Keratinocyte (primary cell): ENCODE data around the gene SNTG2.

ENCODE experiments used
- EZH2 ChIP-seq: IDR thresholded peaks from one replicate; pipeline ENCODE4 v1.6.1; 2012; ENCODE audit warnings: inconsistent platforms, mild to moderate bottlenecking, low read length, moderate library complexity
- TF ChIP-seq, protein P1 (sequence below), 3 experiments: IDR thresholded peaks in 1 of 3; conservative IDR thresholded peaks in 1 of 3; optimal IDR thresholded peaks in 1 of 3; 2 replicates in 2 of 3; 3 replicates in 1 of 3; pipeline versions ENCODE3 to v1.5.1; 2011; ENCODE audit warnings: low read length in 3 of 3, mild to moderate bottlenecking in 3 of 3, moderate library complexity in 2 of 3, control low read depth in 1 of 3, inconsistent platforms in 1 of 3; ENCODE audit not compliant: insufficient read depth in 2 of 3; ENCODE audit errors: extremely low read depth in 1 of 3

DNA sequence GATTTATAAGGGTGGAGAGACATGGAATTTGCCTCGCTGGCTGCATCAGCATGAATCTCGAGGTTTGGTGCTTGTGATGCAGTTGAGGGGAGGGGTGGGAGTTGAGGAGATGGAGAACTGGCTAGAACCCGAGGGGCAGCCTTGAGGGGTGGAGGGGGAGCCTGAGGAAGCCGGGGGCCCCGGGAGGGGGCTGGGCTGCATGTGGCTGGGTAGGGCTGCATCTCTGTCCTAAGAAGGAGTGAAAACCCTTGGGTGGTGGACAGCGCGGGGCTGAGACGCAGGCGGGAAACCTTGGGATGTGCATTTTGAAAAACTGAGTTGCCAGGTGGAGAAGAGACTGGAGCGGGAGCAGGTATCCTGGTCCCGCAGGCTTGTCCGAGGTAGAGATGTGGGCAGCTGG is 64.2 kb downstream of the SNTG2 start:
- TF ChIP-seq, protein P1, sequence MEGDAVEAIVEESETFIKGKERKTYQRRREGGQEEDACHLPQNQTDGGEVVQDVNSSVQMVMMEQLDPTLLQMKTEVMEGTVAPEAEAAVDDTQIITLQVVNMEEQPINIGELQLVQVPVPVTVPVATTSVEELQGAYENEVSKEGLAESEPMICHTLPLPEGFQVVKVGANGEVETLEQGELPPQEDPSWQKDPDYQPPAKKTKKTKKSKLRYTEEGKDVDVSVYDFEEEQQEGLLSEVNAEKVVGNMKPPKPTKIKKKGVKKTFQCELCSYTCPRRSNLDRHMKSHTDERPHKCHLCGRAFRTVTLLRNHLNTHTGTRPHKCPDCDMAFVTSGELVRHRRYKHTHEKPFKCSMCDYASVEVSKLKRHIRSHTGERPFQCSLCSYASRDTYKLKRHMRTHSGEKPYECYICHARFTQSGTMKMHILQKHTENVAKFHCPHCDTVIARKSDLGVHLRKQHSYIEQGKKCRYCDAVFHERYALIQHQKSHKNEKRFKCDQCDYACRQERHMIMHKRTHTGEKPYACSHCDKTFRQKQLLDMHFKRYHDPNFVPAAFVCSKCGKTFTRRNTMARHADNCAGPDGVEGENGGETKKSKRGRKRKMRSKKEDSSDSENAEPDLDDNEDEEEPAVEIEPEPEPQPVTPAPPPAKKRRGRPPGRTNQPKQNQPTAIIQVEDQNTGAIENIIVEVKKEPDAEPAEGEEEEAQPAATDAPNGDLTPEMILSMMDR (optimal IDR thresholded peaks at IDR 0.05 in 1 of 3, IDR thresholded peaks at IDR 0.05 in 1 of 3, conservative IDR thresholded peaks at IDR 0.05 in 1 of 3; ENCODE audit: extremely low read depth in 1 of 3, insufficient read depth in 2 of 3, low read length in 3 of 3): no peak
- no peak for TF ChIP-seq EZH2
